Right lobe of liver (tissue), 4 donors: ENCODE measurements around the gene HES4.
A peak's percentile ranks its signal among the peaks of the same experiment; 100 is the strongest.

Experiments used
- POLR2A ChIP-seq: fragments of 450-650 bp; IDR thresholded peaks from one replicate; pipeline ENCODE4 v1.6.1; 2017; ENCODE audit warnings: antibody characterized with exemption, mild to moderate bottlenecking
- TF ChIP-seq, protein P1 (sequence below), 4 donors: fragments of 200-600 bp in 3 of 4; fragments of 450-650 bp in 1 of 4; IDR thresholded peaks; one replicate each; pipeline versions ENCODE4 v1.5.1 to v1.8.0; 2016 to 2022; ENCODE audit warnings: antibody characterized with exemption in 4 of 4, mild to moderate bottlenecking in 2 of 4
- donor health status: DM: no; HTN: no; CAD: no.
- donor health status: DM: no; HTN: no; CAD: no.
- donor health status: DM: no; HTN: yes; CAD: no.

DNA sequence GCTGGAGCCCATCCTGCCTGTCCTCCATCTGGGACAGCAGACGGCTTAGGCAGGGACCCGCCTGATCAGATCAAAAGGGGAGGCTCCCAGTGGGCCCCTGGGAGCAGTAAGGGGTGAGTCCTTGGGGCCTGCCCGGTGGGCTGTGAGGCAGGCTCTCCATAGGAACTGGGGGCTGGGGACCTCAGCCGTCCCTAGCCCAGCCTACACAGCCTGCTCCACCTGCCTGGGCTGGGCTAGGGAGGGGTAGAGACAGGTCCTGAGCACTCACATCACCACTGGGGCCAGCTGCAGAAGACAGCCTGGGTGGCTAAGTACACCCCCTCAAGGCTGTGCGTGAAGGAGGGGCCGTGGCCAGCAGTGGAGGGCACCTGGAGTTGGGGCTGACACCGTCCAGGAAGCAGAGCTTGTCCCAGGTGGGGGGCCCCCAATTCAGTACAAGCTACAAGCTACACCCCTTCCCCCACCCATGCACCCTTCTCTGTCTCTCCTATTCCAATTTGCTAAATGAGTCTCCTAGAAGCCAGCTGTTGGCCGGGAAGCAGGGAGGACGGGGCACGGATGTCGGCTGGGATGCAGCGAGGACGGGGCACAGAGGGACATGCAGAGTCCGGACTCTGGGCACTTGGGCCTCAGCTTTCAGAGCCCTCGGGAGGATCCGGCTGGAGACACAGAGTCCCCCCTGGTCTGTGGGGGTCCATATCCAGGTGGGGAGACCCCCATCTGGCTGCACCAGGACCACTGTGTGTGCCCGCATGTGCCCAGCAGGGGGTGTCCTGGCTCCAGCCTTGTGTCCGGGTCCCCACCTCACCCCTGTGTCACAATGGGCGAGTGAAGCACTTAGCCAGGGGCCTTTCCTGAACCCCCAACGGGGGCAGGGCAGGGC, 15.1 kb upstream of the HES4 start:
- TF ChIP-seq, protein P1, sequence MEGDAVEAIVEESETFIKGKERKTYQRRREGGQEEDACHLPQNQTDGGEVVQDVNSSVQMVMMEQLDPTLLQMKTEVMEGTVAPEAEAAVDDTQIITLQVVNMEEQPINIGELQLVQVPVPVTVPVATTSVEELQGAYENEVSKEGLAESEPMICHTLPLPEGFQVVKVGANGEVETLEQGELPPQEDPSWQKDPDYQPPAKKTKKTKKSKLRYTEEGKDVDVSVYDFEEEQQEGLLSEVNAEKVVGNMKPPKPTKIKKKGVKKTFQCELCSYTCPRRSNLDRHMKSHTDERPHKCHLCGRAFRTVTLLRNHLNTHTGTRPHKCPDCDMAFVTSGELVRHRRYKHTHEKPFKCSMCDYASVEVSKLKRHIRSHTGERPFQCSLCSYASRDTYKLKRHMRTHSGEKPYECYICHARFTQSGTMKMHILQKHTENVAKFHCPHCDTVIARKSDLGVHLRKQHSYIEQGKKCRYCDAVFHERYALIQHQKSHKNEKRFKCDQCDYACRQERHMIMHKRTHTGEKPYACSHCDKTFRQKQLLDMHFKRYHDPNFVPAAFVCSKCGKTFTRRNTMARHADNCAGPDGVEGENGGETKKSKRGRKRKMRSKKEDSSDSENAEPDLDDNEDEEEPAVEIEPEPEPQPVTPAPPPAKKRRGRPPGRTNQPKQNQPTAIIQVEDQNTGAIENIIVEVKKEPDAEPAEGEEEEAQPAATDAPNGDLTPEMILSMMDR (IDR thresholded peaks at IDR 0.05), result peak; percentile 13 to 22 (median 20)
- no peak for TF ChIP-seq POLR2A
